ENCODE results near the gene PTPRK.
A peak's percentile ranks its signal among the peaks of the same experiment; 100 is the strongest.

PTPRK gene

DNA sequence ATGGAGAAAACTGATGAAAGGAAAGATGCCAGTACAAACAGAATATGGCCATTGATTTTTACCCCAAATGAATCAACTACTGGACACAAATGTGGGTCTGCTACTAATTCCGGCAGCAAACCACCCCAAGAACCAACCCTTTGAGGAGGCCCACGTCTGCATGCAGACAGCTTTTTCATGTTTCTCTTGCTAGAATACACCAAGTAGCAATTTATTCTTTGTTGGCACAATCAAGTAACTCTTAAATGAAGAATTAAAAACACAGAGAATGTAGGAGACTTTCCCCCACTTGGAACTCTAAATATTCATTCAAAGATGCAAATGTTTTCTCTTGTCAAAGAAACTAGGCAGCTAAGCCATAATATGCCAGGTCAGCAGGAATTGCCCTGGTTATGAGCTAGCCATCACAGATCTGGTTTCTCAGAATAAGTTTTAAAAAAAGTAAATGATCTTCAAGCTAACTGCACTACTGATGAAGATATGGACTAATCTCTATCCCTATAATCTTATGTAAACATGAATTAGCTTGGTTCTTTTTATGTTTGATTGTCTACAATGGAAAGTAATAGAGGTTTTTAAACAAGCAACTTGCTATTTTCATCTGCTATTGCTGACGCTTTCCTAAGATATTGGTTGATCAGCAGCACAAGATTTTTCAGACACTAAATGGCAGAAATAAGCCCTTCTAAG is 456.4 kb downstream of the PTPRK start:
- Mint-ChIP-seq H3K4me1 (ENCODE audit: low read depth) (peaks cover 13% of the 10 kb centered on the region), H3K4me3 (no peak overlapping the region), H3K9me3 (ENCODE audit: low read depth) (no peaks in the 10 kb centered on the region), H3K27ac (peak overlapping the region; percentile 51), H3K27me3 (no peaks in the 10 kb centered on the region), H3K36me3 (peaks cover 23% of the 10 kb centered on the region)

DNA sequence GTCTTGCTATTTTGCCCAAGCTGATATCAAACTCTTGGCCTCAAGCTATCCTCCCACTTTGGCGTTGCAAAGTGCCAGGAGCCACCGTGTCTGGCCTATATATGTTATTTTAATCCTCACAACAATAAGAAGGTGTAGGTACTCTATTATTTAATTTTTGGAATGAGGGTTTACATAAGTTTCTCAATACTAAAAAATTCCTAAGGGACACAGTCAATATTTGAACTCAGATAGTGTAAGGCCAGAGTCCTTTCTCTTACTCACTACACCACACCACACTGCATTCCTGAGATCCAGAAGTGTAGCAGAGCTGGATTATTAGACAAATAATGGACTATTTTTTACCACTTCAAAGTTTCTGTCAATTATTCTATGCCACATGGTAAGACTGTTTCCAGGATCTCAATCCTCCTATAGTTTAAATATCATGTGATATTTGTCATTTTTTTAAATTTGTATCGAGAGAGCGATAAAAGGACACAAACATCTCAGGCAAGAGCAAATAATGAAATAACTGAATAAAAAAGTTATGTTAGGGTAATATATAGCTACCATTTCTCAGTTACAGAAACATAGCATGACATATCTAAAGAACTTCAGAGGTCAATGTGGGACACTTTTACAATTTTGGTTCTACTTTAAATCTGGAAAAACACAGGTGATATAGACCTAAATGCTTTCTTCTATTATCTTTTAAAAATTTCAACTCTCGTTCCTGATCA is 457.4 kb downstream of the PTPRK start:
- Mint-ChIP-seq H3K9me3 (ENCODE audit: low read depth) (no peaks in the 10 kb centered on the region), H3K27ac (no peak overlapping the region), H3K36me3 (peaks cover 21% of the 10 kb centered on the region), H3K4me1 (ENCODE audit: low read depth) (peaks cover 13% of the 10 kb centered on the region), H3K27me3 (no peaks in the 10 kb centered on the region), H3K4me3 (no peak overlapping the region)

DNA sequence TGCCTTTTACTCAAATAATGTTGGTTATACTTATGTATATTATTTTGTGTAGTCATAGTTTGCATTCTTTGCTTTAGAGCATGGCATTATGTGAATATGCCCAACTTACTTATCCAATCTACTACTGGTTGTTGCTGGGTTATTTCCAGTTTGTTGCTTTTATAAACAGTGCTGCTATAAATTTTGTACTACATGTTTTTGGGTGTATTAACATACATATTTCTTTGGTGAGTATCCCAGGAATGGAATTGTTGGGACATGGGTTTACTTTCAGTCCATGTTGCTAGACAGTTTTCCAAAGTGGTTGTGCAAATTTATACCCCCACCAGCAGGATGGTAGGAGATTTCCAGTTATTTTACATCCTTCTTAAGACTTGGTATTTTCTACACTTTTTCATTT is 462.5 kb downstream of the PTPRK start:
- H3K4me3 Mint-ChIP-seq = no peak overlapping the region
- H3K36me3 Mint-ChIP-seq = peaks cover 38% of the 10 kb centered on the region
- no peaks in the 10 kb centered on the region for H3K27me3 Mint-ChIP-seq
- peaks cover 22% of the 10 kb centered on the region for H3K4me1 Mint-ChIP-seq (ENCODE audit: low read depth)
- no peak overlapping the region for H3K27ac Mint-ChIP-seq
- no peaks in the 10 kb centered on the region for H3K9me3 Mint-ChIP-seq (ENCODE audit: low read depth)

DNA sequence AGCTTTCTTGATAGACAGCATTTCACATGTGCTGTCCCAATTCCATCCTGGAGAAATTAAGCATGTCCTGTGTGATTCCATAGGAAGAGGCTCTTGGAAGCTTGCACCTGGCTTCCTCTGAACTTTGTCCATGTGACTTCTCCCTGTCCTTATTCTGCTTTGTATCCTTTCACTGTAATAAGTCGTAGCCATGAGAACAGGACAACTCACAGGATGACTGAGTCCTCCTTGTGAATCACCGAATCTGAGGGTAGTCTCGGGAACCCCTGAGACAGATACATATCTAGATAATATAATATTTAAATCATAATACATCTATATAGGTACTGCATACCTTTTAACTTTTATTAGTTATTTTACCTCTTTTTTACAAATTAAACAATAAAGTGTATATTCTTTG is 462.9 kb downstream of the PTPRK start:
- Mint-ChIP-seq H3K27ac (no peak overlapping the region), H3K27me3 (no peaks in the 10 kb centered on the region), H3K36me3 (peaks cover 38% of the 10 kb centered on the region), H3K4me3 (no peak overlapping the region), H3K4me1 (ENCODE audit: low read depth) (peaks cover 22% of the 10 kb centered on the region), H3K9me3 (ENCODE audit: low read depth) (no peaks in the 10 kb centered on the region)

DNA sequence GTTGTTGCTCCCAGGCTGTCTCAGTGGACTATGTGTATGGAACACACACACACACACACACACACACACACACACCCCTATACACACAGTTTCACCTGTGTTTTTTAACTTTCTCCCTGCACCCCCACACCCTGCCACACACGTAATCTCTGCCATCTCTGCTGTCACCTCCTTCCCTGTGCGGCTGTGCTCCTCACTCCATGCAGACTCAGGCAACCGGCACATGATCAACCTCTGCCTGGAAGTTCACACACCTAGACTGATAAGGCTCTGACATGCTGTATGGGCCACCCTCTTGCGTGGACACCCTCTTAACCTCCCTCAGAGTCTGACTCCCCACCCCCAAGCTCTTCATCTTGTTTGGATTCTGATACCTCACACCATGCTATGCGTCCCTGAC is 467.3 kb downstream of the PTPRK start:
- Mint-ChIP-seq H3K27me3 (no peaks in the 10 kb centered on the region), H3K4me1 (ENCODE audit: low read depth) (peaks cover 21% of the 10 kb centered on the region), H3K9me3 (ENCODE audit: low read depth) (no peaks in the 10 kb centered on the region), H3K27ac (no peak overlapping the region), H3K4me3 (no peak overlapping the region), H3K36me3 (peaks cover 25% of the 10 kb centered on the region)

DNA sequence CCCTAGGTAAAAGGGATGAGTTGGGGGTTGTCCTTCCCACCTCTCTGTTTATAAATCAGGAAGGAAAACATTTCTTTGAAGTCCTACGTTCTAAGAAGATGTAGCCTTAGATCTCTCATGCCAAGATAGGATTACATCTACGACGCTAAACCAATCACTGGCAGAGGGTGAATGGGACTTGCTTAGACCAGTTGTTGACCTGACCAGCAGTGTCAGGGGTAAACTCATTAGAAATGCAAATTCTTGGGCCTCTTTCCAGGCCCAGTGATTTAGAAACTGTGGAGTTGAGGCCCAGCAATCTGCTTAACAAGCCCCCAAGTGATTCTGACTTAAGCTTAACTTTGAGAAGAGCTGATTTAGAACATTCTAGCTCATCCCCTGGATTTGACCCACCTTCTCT is 472.4 kb downstream of the PTPRK start:
- H3K9me3 Mint-ChIP-seq (ENCODE audit: low read depth) = no peaks in the 10 kb centered on the region
- H3K27me3 Mint-ChIP-seq = no peaks in the 10 kb centered on the region
- H3K27ac Mint-ChIP-seq = no peak overlapping the region
- peaks cover 6% of the 10 kb centered on the region for H3K36me3 Mint-ChIP-seq
- H3K4me3 Mint-ChIP-seq = no peak overlapping the region
- H3K4me1 Mint-ChIP-seq (ENCODE audit: low read depth) = peaks cover 19% of the 10 kb centered on the region

DNA sequence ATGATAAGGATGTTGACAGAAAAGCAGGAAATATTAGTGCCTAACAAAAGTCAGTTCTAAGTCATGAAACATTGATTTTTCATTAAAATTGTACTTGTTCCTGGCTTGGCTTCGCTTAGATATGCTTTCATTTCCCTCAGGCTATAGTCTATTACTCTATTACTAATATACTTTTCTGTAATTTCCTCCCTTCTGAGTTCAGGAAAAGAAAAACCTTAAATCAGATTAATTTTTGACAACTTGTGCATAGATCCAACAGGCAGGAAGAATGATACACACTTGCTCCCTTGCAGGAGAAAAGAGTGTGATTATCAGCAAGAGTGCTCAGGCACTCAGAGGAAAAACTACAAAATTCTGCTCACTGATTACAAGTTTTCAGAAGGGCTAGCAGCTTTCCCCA is 474.4 kb downstream of the PTPRK start:
- Mint-ChIP-seq H3K27me3 (no peaks in the 10 kb centered on the region), H3K27ac (no peak overlapping the region), H3K9me3 (ENCODE audit: low read depth) (no peaks in the 10 kb centered on the region), H3K4me1 (ENCODE audit: low read depth) (peaks cover 16% of the 10 kb centered on the region), H3K36me3 (peaks cover 12% of the 10 kb centered on the region), H3K4me3 (no peak overlapping the region)

DNA sequence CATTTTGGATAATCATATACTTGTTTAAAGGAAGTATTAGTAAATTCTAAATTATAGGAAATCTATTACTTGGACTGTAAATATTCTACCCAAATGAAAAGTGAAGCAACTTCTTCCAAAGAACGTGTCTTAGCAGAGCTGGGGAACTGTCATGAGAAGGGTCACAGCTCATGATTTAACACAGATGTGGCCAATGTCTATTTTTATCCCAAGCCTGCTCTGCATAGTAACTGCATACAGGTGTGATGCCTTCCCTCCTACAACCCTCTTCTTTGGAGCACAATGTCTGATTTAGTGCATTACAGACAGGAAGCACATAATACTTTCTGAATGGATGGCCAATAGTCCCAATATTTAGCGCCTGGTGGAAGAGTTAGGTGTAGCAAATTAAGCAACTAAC is 480.9 kb downstream of the PTPRK start:
- no peak overlapping the region for H3K27ac Mint-ChIP-seq
- peaks cover 23% of the 10 kb centered on the region for H3K36me3 Mint-ChIP-seq
- no peaks in the 10 kb centered on the region for H3K9me3 Mint-ChIP-seq (ENCODE audit: low read depth)
- no peaks in the 10 kb centered on the region for H3K27me3 Mint-ChIP-seq
- peaks cover 29% of the 10 kb centered on the region for H3K4me1 Mint-ChIP-seq (ENCODE audit: low read depth)
- no peak overlapping the region for H3K4me3 Mint-ChIP-seq

DNA sequence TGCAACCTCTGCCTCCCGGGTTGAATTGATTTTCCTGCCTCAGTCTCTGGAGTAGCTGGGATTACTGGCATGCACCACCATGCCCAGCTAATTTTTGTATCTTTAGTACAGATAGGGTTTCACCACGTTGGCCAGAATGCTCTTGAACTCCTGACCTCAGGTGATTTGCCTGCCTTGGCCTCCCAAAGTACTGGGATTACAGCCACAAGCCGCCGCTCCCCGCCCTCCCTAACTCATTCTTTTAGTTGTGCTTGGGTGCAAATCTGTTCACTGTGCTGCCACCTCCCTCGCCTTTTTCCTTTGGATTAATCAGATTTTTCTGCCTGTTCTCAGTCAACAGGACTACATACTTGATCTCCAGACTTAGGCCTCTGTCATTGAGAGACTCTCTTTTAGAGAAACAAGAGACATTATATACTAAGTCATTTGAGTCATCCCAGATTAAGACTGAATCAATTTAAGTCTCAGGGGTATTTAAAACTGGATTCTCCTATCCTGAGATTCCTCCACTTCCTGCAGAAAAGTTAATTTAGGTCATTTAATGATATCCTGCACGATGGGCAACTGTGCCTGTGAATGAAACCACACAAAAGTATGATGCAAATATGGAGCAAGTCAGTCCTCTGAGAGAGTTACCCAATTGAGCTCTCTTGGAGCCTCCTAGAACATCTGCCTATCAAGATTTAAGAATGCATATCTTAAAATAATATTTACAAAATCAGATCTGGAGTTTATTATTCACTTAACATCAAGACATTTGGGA is 483.4 kb downstream of the PTPRK start:
- no peaks in the 10 kb centered on the region for H3K27me3 Mint-ChIP-seq
- no peaks in the 10 kb centered on the region for H3K9me3 Mint-ChIP-seq (ENCODE audit: low read depth)
- H3K36me3 Mint-ChIP-seq = peaks cover 17% of the 10 kb centered on the region
- no peak overlapping the region for H3K4me3 Mint-ChIP-seq
- H3K27ac Mint-ChIP-seq = peak overlapping the region; percentile 56
- peaks cover 51% of the 10 kb centered on the region for H3K4me1 Mint-ChIP-seq (ENCODE audit: low read depth)

DNA sequence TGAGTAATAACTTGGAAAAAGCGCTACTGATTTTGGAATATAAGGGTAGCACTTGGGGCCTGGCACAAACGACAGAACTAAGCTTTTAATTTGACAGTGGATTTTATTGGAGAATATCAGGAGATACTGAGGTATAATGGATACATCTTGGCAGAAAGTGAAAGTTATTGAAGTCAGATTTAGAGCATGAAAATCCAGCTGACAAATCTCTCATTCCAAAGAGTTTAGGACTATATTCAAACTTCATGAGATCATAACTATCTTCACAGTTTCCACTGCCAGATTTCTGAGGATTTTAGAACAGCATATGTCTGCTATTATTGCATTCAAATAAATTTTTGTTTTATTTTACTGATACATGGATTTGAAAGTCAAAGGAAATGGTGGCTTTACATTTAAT is 487.2 kb downstream of the PTPRK start:
- Mint-ChIP-seq H3K4me1 (ENCODE audit: low read depth) (peaks cover 79% of the 10 kb centered on the region), H3K36me3 (peaks cover 13% of the 10 kb centered on the region), H3K27me3 (no peaks in the 10 kb centered on the region), H3K9me3 (ENCODE audit: low read depth) (no peaks in the 10 kb centered on the region), H3K4me3 (peak overlapping the region; percentile 1), H3K27ac (peak overlapping the region; percentile 68)

DNA sequence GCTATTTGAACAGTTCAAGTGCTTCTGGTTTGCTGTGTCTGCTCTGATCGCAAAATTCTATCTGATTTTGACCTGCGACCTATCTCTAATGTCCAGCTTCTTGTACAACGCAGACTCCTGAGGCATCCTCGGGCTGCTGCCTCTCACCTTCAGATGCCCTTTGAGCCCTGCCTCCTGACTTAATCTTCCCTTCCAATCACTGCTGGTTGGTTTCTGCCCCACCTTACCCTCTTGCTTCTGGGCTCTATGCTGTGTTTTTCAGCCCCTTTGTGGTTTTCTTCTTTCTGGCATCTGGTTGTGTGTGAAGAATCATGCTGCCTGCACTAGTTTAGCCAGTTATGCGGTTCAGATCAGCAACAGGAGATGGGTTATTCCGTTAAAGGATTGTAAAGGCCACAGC is 488.4 kb downstream of the PTPRK start:
- no peaks in the 10 kb centered on the region for H3K9me3 Mint-ChIP-seq (ENCODE audit: low read depth)
- peak overlapping the region; percentile 64 for H3K4me3 Mint-ChIP-seq
- H3K27me3 Mint-ChIP-seq = no peaks in the 10 kb centered on the region
- H3K36me3 Mint-ChIP-seq = peaks cover 13% of the 10 kb centered on the region
- H3K27ac Mint-ChIP-seq = peak overlapping the region; percentile 87
- H3K4me1 Mint-ChIP-seq (ENCODE audit: low read depth) = peaks cover 84% of the 10 kb centered on the region

DNA sequence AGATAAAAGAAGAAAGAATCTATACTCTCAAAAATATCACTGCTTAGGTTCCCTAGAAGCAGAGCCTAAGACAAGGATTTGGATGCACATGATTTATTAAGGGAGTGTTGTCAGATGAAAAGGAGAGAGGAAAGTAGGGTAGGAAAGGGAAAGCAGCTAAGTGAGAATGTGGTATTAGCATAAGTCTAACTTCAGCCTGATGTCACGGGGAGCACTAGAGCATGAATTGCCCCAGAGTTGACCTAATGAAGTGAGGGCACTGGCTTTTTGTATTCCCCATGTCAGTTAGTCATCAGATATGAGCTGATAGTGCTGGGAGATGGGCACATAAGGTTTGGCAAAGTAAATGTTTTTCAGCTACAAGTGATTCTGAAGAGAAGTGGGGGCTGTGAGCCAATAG is 490.6 kb downstream of the PTPRK start:
- no peak overlapping the region for H3K4me3 Mint-ChIP-seq
- no peak overlapping the region for H3K27ac Mint-ChIP-seq
- H3K27me3 Mint-ChIP-seq = no peaks in the 10 kb centered on the region
- H3K4me1 Mint-ChIP-seq (ENCODE audit: low read depth) = peaks cover 89% of the 10 kb centered on the region
- H3K9me3 Mint-ChIP-seq (ENCODE audit: low read depth) = no peaks in the 10 kb centered on the region
- H3K36me3 Mint-ChIP-seq = peaks cover 6% of the 10 kb centered on the region

DNA sequence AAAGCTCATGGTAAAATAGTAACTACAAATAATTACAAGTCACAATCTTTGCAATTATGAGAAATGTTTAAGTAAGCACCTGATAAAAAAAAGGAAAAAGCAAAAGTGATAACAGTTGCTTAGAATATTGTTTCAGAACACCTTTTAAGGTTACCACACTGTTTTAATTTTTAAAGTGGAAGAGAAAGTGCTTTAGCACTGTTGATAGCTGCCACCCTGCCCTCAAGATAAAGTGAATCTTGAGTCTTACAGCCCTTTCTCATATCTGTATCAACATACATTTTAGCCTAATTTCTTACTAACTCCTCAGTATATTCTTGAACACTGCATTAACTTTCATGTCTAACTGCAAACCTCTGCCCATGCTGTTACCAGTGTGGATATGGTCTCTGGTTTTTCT is 492.2 kb downstream of the PTPRK start:
- H3K9me3 Mint-ChIP-seq (ENCODE audit: low read depth) = no peaks in the 10 kb centered on the region

DNA sequence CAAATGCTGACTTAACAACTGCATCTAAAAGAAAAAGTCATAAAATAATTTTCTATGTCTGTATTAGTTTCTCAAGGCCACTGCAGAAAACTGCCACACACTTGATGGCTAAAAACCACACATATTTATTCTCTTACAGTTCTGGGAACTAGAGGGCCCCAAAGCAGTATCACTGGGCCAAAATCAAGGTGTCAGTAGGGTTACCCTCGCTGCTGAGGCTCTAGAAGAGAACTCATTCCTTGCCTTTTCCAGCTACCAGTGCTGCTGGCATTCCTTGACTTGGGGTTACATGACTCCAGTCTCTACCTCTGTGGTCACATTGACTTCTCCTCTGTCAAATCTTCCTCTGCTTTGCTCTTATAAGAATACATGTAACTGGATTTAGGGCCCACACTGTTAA is 494.9 kb downstream of the PTPRK start:
- H3K27ac Mint-ChIP-seq = no peak overlapping the region
- H3K9me3 Mint-ChIP-seq (ENCODE audit: low read depth) = no peaks in the 10 kb centered on the region

More for the DNA sequence above, 492.2 kb downstream of the PTPRK start:
- peaks cover 76% of the 10 kb centered on the region for H3K4me1 Mint-ChIP-seq (ENCODE audit: low read depth)
- no peaks in the 10 kb centered on the region for H3K27me3 Mint-ChIP-seq
- no peak overlapping the region for H3K4me3 Mint-ChIP-seq
- no peak overlapping the region for H3K27ac Mint-ChIP-seq
- H3K36me3 Mint-ChIP-seq = peaks cover 2% of the 10 kb centered on the region

DNA sequence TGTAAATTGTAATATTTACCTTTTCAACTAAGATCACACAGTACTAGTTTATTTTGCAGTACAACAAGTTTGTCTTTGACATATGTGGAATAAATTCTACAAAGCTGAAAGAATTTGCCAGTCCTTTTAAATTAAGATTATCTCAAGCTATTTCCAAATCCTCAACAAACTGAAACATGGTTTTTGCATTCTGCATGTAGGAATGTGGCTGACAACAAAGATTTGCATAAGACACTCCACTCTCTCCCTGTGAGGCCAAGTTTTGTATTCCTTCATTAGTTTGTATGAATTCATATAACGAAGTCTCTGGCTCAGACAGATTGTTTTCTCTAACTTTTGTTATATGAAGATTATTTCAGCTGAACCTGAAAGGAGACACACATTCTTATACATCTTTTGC is 495.4 kb downstream of the PTPRK start:
- H3K4me3 Mint-ChIP-seq = no peak overlapping the region
- peaks cover 10% of the 10 kb centered on the region for H3K36me3 Mint-ChIP-seq
- no peaks in the 10 kb centered on the region for H3K27me3 Mint-ChIP-seq
- H3K4me1 Mint-ChIP-seq (ENCODE audit: low read depth) = peaks cover 48% of the 10 kb centered on the region
- H3K9me3 Mint-ChIP-seq (ENCODE audit: low read depth) = no peaks in the 10 kb centered on the region
- no peak overlapping the region for H3K27ac Mint-ChIP-seq

More for the DNA sequence above, 494.9 kb downstream of the PTPRK start:
- Mint-ChIP-seq H3K36me3 (peaks cover 5% of the 10 kb centered on the region), H3K4me3 (no peak overlapping the region), H3K27me3 (no peaks in the 10 kb centered on the region), H3K4me1 (ENCODE audit: low read depth) (peaks cover 51% of the 10 kb centered on the region)
